ENCODE data around the gene NDFIP2. TPM values are rescaled to one million over a fixed set of nuclear protein-coding genes. Genes with fewer than 3 reads are reported as not detected.

Gene NDFIP2
- total RNA-seq, 1 experiment from 2014 or later, result 31.0 TPM

DNA sequence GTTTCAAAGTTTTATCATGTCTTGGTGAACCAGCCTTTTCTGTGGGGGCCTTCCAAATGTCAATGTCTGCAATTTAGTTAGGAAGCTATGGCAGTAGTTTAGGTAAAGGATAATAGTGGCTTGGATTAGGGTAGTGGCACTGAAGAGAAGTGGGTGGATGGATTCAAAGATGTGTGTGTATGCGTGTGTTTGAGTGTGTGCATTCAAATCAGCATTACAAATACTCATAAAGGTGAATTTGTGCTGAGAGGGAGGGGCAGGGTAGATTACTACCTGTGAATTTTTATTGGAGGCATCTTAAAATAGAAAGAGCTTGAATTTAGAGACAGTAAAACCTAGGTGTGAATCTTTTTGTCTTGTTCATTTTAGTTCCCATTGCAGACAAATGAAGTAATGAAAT, 16.9 kb downstream of the NDFIP2 start:
- Histone ChIP-seq H4K91ac (ENCODE audit: insufficient read length, low read depth, low read length) (no peak overlapping the region), H3K9me3 (ENCODE audit: control insufficient read depth, low read depth, low read length) (no peaks in the 10 kb centered on the region), H3K4ac (ENCODE audit: low read depth, low read length) (no peak overlapping the region), H3K27ac (ENCODE audit: insufficient read length, low read depth, low read length) (no peak overlapping the region), H2BK12ac (ENCODE audit: insufficient read length, low read depth, low read length) (no peak overlapping the region), H3K79me2 (ENCODE audit: insufficient read depth, low read length) (peaks cover 4% of the 10 kb centered on the region; the same call in 1 of the 2 replicates), H4K8ac (replicated peaks; ENCODE audit: insufficient read length, low read depth, low read length) (no peak overlapping the region), H3K56ac (ENCODE audit: insufficient read length, low read depth, low read length) (no peak overlapping the region), H3K9ac (ENCODE audit: extremely low read depth, insufficient read length, low read length) (no peak overlapping the region), H3K4me1 (ENCODE audit: insufficient read depth, low read length) (no peaks in the 10 kb centered on the region; the same call in 1 of the 2 replicates), H2BK5ac (ENCODE audit: insufficient read length, low read length) (no peak overlapping the region), H3K23me2 (ENCODE audit: insufficient read length, low read depth, low read length, poor library complexity, severe bottlenecking) (no peaks in the 10 kb centered on the region), H3T11ph (ENCODE audit: low read length) (no peak overlapping the region), H3K79me1 (ENCODE audit: insufficient read depth, low read depth, low read length, poor library complexity, severe bottlenecking) (no peaks in the 10 kb centered on the region), H3K27me3 (ENCODE audit: insufficient read depth, low read length) (no peaks in the 10 kb centered on the region), H3K4me2 (ENCODE audit: insufficient read depth, insufficient read length, low read length) (no peak overlapping the region), H2BK20ac (ENCODE audit: low read depth, low read length, poor library complexity, severe bottlenecking) (no peak overlapping the region), H2AFZ (ENCODE audit: low read length) (no peak overlapping the region), H3K23ac (ENCODE audit: insufficient read length, low read depth, low read length) (no peak overlapping the region), H3K14ac (ENCODE audit: insufficient read depth, low read length) (no peak overlapping the region), H2AK5ac (ENCODE audit: insufficient read length, low read length) (no peak overlapping the region), H4K20me1 (ENCODE audit: control insufficient read depth, insufficient read depth, insufficient read length) (no peaks in the 10 kb centered on the region), H3K18ac (ENCODE audit: insufficient read length, low read depth, low read length) (no peak overlapping the region), H4K5ac (ENCODE audit: insufficient read length, low read depth, low read length) (no peak overlapping the region), H2BK15ac (ENCODE audit: low read depth, low read length) (no peak overlapping the region), H2BK120ac (ENCODE audit: low read depth, low read length, poor library complexity, severe bottlenecking) (no peak overlapping the region)
- Mint-ChIP-seq H3K4me1 (peaks cover 13 to 25% of the 10 kb centered on the region in 2 experiments), H3K9me3 (peaks cover 0 to 4% of the 10 kb centered on the region in 2 experiments; a peak in 1 of 5 replicates), H3K27me3 (ENCODE audit: low read depth) (no peaks in the 10 kb centered on the region), H3K27ac (no peak overlapping the region; a peak in 1 of 7 replicates), H3K4me3 (no peak overlapping the region), H3K36me3 (ENCODE audit: insufficient read depth in 1 of 3, low read depth in 3 of 3) (no peaks in the 10 kb centered on the region; a peak in 1 of 7 replicates)
- WGBS (ENCODE audit: extremely low coverage, insufficient read length, low lambda C conversion rate), result no CpG with 5 or more reads among the region's 1 CpG
- TF ChIP-seq CTCF (conservative IDR thresholded peaks at IDR 0.05), result no peak
- no peak for DNase-seq

All from H9 (cell line).